PC-9 (cell line): ENCODE results near the gene ZNF804A. TPM values are rescaled to one million over a fixed set of nuclear protein-coding genes. Genes with fewer than 3 reads are reported as not detected.

Experiments used
- Bru-seq: library from RNA; stranded (reverse); fragments of 400-500 nt; gene quantifications from one replicate; lab custom pipeline; 2021; lab: Mats Ljungman, UMichigan
- BruChase-seq, 2 experiments: library from RNA; stranded (reverse); fragments of 400-500 nt; gene quantifications; one replicate each; lab custom pipeline; 2021; lab: Mats Ljungman, UMichigan
- BruUV-seq: library from RNA; stranded (reverse); fragments of 400-500 nt; replicated peaks from 2 replicates; lab custom pipeline; 2021; lab: Mats Ljungman, UMichigan
- CTCF ChIA-PET: fragments of 300-600 bp; sonication (Branson Sonifier 250); formaldehyde crosslinking; loops from one replicate; lab custom pipeline; 2022; ENCODE audit warnings: antibody characterized with exemption; lab: Charles Lee
- POLR2A ChIA-PET: fragments of 300-600 bp; sonication (Branson Sonifier 250); formaldehyde crosslinking; loops from one replicate; lab custom pipeline; 2022; ENCODE audit warnings: antibody characterized with exemption; ENCODE audit not compliant: unreplicated experiment; lab: Charles Lee
- DNase-seq, 2 experiments: peaks; one replicate each; pipeline versions ENCODE4 v3.0.0 to v3.0.0-alpha.2; 2015 to 2022; ENCODE audit warnings: mixed read lengths in 1 of 2
- H2AFZ ChIP-seq: fragments of 200-600 bp; sonication (generic); 2 replicates; pipeline ENCODE4 v1.8.1; 2017; ENCODE audit warnings: antibody characterized with exemption
- H3F3A ChIP-seq: fragments of 200-600 bp; sonication (generic); 2 replicates; pipeline ENCODE4 v1.8.1; 2017; ENCODE audit warnings: antibody characterized with exemption, mild to moderate bottlenecking, low read depth; ENCODE audit not compliant: insufficient read depth
- H3K27ac ChIP-seq: fragments of 200-600 bp; sonication (generic); 2 replicates; pipeline ENCODE4 v1.6.1; 2016; ENCODE audit warnings: mixed run types
- H3K27me3 ChIP-seq: fragments of 200-600 bp; sonication (generic); 2 replicates; pipeline ENCODE4 v1.6.1; 2016; ENCODE audit warnings: low read depth, mixed run types; ENCODE audit not compliant: insufficient read depth
- H3K36me3 ChIP-seq: fragments of 200-600 bp; sonication (generic); 2 replicates; pipeline ENCODE4 v1.6.1; 2016; ENCODE audit warnings: low read depth, mixed run types
- H3K4me1 ChIP-seq: fragments of 200-600 bp; sonication (generic); replicated peaks from 2 replicates; pipeline ENCODE4 v1.6.1; 2016; ENCODE audit warnings: mixed run types; ENCODE audit not compliant: insufficient read depth
- H3K4me2 ChIP-seq: fragments of 200-600 bp; sonication (generic); 2 replicates; pipeline ENCODE4 v1.6.1; 2017; ENCODE audit warnings: mixed run types
- H3K4me3 ChIP-seq: fragments of 200-600 bp; sonication (generic); 2 replicates; pipeline ENCODE4 v1.6.1; 2016; ENCODE audit warnings: mixed run types
- H3K79me2 ChIP-seq: fragments of 200-600 bp; sonication (generic); 2 replicates; pipeline ENCODE4 v1.6.1; 2017; ENCODE audit warnings: low read depth, mixed run types
- H3K9me2 ChIP-seq: fragments of 200-600 bp; sonication (generic); 2 replicates; pipeline ENCODE4 v1.8.1; 2017; ENCODE audit warnings: mild to moderate bottlenecking; ENCODE audit not compliant: insufficient read depth
- H3K9me3 ChIP-seq: fragments of 200-600 bp; sonication (generic); 2 replicates; pipeline ENCODE4 v1.8.1; 2016; ENCODE audit warnings: low read depth; ENCODE audit not compliant: insufficient read depth
- H4K20me1 ChIP-seq: fragments of 200-600 bp; sonication (generic); 2 replicates; pipeline ENCODE4 v1.8.1; 2017; ENCODE audit not compliant: insufficient read depth
- EZH2 ChIP-seq: fragments of 200-600 bp; sonication (generic); IDR thresholded peaks from 2 replicates; pipeline ENCODE4 v1.8.0; 2017; ENCODE audit warnings: antibody characterized with exemption, low read depth
- intact Hi-C: fragments of 100-400 bp; cut with micrococcal nuclease; formaldehyde crosslinking; loops from one replicate; pipeline ENCODE4 v1.10.0; 2022; ENCODE audit not compliant: unreplicated experiment
- long read RNA-seq: library from polyadenylated mRNA; stranded (forward); transcript quantifications from one replicate; pipeline ENCODE4 v2.0.0, GENCODE V29; 2022
- total RNA-seq: library from RNA; stranded (reverse); gene quantifications from 2 replicates; pipeline ENCODE4 v1.2.3, GENCODE V29; 2021
- TF ChIP-seq, protein P1 (sequence below): fragments of 200-600 bp; sonication (generic); conservative IDR thresholded peaks from 2 replicates; pipeline ENCODE4 v1.6.1; 2017; ENCODE audit warnings: mixed run types, antibody characterized with exemption, mild to moderate bottlenecking, moderate library complexity

The ZNF804A gene
- total RNA-seq (not detected in 2 replicates), Bru-seq, nascent RNA (percentile 14 among the genes with signal in this experiment), BruChase-seq, experiment 1, labeled RNA remaining after a 2-hour chase (percentile 13 among the genes with signal in this experiment), BruChase-seq, experiment 2, labeled RNA remaining after a 6-hour chase (percentile 11 among the genes with signal in this experiment)
- long read RNA-seq, result 0 reads

DNA sequence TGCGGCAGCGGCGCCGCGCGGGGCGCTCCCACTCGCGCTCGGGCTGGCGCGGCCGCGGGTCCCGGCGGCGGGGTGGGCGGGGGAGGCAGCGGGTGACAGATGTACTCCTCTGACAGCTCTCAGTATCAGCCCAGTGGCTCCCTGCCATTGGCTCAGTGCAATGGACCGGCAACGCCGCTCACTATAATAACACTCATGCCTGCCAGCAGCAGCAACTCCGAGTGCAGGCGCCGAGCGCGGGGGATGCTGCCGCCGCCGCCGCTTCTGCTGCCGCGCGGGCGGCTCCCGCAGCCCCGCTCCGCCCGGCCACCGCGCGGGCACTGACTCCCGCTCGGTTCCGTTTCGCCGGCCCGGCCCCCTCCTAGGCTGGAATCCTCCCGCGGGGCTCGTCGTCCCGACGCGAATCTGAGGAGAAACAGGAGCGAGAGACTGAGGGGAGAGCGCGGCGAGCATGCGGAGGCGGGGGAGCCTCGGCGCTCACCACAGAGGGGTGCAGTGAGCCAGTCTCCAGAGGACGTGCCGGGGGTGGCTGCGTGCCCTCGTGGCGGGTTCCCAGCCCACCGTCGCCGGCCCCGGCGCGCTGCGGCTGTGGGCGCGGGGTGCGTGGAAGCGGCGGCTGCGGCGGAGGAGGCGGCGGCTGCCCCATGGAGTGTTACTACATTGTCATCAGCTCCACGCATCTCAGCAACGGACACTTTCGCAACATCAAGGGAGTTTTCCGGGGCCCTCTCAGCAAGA lies at the start of gene ZNF804A:
ZNF804A (plus strand) TSS at position 214 of the 738 bp plus-strand sequence; CDS start at position 645, 431 bp downstream.
- intact Hi-C loops, result no loop called here
- peak in 1 of 2 experiments; percentile 9 for DNase-seq
- POLR2A ChIA-PET, result no interaction called here
- H3K4me3 ChIP-seq, result peak within 1 kb of the TSS; percentile 51; the same call in 1 of the 2 replicates
- TF ChIP-seq, protein P1, sequence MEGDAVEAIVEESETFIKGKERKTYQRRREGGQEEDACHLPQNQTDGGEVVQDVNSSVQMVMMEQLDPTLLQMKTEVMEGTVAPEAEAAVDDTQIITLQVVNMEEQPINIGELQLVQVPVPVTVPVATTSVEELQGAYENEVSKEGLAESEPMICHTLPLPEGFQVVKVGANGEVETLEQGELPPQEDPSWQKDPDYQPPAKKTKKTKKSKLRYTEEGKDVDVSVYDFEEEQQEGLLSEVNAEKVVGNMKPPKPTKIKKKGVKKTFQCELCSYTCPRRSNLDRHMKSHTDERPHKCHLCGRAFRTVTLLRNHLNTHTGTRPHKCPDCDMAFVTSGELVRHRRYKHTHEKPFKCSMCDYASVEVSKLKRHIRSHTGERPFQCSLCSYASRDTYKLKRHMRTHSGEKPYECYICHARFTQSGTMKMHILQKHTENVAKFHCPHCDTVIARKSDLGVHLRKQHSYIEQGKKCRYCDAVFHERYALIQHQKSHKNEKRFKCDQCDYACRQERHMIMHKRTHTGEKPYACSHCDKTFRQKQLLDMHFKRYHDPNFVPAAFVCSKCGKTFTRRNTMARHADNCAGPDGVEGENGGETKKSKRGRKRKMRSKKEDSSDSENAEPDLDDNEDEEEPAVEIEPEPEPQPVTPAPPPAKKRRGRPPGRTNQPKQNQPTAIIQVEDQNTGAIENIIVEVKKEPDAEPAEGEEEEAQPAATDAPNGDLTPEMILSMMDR, result no peak
- no peak for TF ChIP-seq EZH2
- BruUV-seq, result no TSS peak
- H3K4me2 ChIP-seq, result peak within 1 kb of the TSS; percentile 60
- H3K36me3 ChIP-seq, result no peaks in the 10 kb centered on the region
- H3K4me1 ChIP-seq, result no peaks in the 10 kb centered on the region
- H3K9me3 ChIP-seq, result no peaks in the 10 kb centered on the region
- no peaks in the 10 kb centered on the region for H3F3A ChIP-seq
- 0 out of 2 replicates have a peak within 1 kb of the TSS, but pooled peaks have one; percentile 58 for H2AFZ ChIP-seq
- H3K27ac ChIP-seq, result no peak within 1 kb of the TSS
- CTCF ChIA-PET, result no interaction called here
- H4K20me1 ChIP-seq, result no peaks in the 10 kb centered on the region
- H3K9me2 ChIP-seq, result no peaks in the 10 kb centered on the region
- no peaks in the 10 kb centered on the region for H3K27me3 ChIP-seq
- no peaks in the 10 kb centered on the region for H3K79me2 ChIP-seq

- H3K4me3 ChIP-seq, result no peak overlapping the region
- POLR2A ChIA-PET, result no interaction called here
- no peaks in the 10 kb centered on the region for H3K79me2 ChIP-seq
- H2AFZ ChIP-seq, result no peak overlapping the region
- TF ChIP-seq, protein P1, result no peak
- TF ChIP-seq EZH2, result no peak
- BruUV-seq, result no TSS peak
- H3K27me3 ChIP-seq, result no peaks in the 10 kb centered on the region
- H3K27ac ChIP-seq, result no peak overlapping the region
- H3K36me3 ChIP-seq, result no peaks in the 10 kb centered on the region
- intact Hi-C loops, result no loop called here
- H4K20me1 ChIP-seq, result no peaks in the 10 kb centered on the region
- H3F3A ChIP-seq, result no peaks in the 10 kb centered on the region
- no peak for DNase-seq
- no peak overlapping the region for H3K4me2 ChIP-seq
- H3K4me1 ChIP-seq, result no peaks in the 10 kb centered on the region
- no peaks in the 10 kb centered on the region for H3K9me2 ChIP-seq
- CTCF ChIA-PET, result no interaction called here
- no peaks in the 10 kb centered on the region for H3K9me3 ChIP-seq
Measured at GRCh38 chr2:184549153-184549552, 49.2 kb upstream of the ZNF804A start.

- Histone ChIP-seq H3K79me2 (no peaks in the 10 kb centered on the region), H3K4me1 (no peaks in the 10 kb centered on the region), H4K20me1 (no peaks in the 10 kb centered on the region), H3K27me3 (no peaks in the 10 kb centered on the region), H3F3A (no peaks in the 10 kb centered on the region), H3K36me3 (no peaks in the 10 kb centered on the region), H3K9me2 (no peaks in the 10 kb centered on the region), H2AFZ (no peak overlapping the region), H3K9me3 (no peaks in the 10 kb centered on the region), H3K4me3 (no peak overlapping the region), H3K27ac (no peak overlapping the region), H3K4me2 (no peak overlapping the region)
- intact Hi-C loops, result no loop called here
- ChIA-PET POLR2A (no interaction called here), CTCF (no interaction called here)
- TF ChIP-seq, protein P1, result no peak
- no peak for TF ChIP-seq EZH2
- DNase-seq, result no peak
- BruUV-seq, result no TSS peak
Measured at GRCh38 chr2:184551626-184552025, 46.7 kb upstream of the ZNF804A start.
